ENCODE data around the gene LRRC4C.

The LRRC4C gene

GRCh38 chr11:40099426-40100161, 1359.9 kb downstream of the LRRC4C start:
- no peak for DNase-seq (ENCODE audit: low read depth)

- no peak for DNase-seq (ENCODE audit: low read depth)
Measured at GRCh38 chr11:40095446-40095845, 1364.0 kb downstream of the LRRC4C start.

GRCh38 chr11:40094954-40095353, 1364.5 kb downstream of the LRRC4C start:
- no peak for DNase-seq (ENCODE audit: low read depth)

- no peak for DNase-seq (ENCODE audit: low read depth)
Measured at GRCh38 chr11:40080434-40080833, 1379.0 kb downstream of the LRRC4C start.

Measured in ELR (cell line).